ENCODE results near the gene VWA5B1.

- TF ChIP-seq, protein P1, sequence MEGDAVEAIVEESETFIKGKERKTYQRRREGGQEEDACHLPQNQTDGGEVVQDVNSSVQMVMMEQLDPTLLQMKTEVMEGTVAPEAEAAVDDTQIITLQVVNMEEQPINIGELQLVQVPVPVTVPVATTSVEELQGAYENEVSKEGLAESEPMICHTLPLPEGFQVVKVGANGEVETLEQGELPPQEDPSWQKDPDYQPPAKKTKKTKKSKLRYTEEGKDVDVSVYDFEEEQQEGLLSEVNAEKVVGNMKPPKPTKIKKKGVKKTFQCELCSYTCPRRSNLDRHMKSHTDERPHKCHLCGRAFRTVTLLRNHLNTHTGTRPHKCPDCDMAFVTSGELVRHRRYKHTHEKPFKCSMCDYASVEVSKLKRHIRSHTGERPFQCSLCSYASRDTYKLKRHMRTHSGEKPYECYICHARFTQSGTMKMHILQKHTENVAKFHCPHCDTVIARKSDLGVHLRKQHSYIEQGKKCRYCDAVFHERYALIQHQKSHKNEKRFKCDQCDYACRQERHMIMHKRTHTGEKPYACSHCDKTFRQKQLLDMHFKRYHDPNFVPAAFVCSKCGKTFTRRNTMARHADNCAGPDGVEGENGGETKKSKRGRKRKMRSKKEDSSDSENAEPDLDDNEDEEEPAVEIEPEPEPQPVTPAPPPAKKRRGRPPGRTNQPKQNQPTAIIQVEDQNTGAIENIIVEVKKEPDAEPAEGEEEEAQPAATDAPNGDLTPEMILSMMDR (optimal IDR thresholded peaks at IDR 0.05 in 1 of 3, IDR thresholded peaks at IDR 0.05 in 1 of 3, conservative IDR thresholded peaks at IDR 0.05 in 1 of 3; ENCODE audit: extremely low read depth in 1 of 3, insufficient read depth in 2 of 3, low read length in 3 of 3) = no peak
- no peak for TF ChIP-seq EZH2 (IDR thresholded peaks at IDR 0.05; ENCODE audit: low read length)
These were observed 5.2 kb upstream of the VWA5B1 start for GRCh38 chr1:20285510-20285909.

Data from keratinocyte (primary cell).